ENCODE results near the gene FHIT. TPM values are rescaled to one million over a fixed set of nuclear protein-coding genes. Genes with fewer than 3 reads are reported as not detected.

Gene FHIT
- polyA plus RNA-seq, 1 of the 3 experiments (the other 2 are of a cell fraction), result 0.41 TPM

GRCh38 chr3:61118830-61119229, 132.4 kb downstream of the FHIT start (continued):
- TF ChIP-seq, protein P1, sequence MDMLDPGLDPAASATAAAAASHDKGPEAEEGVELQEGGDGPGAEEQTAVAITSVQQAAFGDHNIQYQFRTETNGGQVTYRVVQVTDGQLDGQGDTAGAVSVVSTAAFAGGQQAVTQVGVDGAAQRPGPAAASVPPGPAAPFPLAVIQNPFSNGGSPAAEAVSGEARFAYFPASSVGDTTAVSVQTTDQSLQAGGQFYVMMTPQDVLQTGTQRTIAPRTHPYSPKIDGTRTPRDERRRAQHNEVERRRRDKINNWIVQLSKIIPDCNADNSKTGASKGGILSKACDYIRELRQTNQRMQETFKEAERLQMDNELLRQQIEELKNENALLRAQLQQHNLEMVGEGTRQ (IDR thresholded peaks at IDR 0.05; ENCODE audit: borderline replicate concordance, low read depth, low read length), result no peak
- TF ChIP-seq TEAD4 (IDR thresholded peaks at IDR 0.05; ENCODE audit: borderline replicate concordance, insufficient read depth), result no peak
- TF ChIP-seq FOSL2 (IDR thresholded peaks at IDR 0.05; ENCODE audit: borderline replicate concordance, low read depth), result no peak
- TF ChIP-seq MAX (IDR thresholded peaks at IDR 0.05; ENCODE audit: low read depth), result no peak

DNA sequence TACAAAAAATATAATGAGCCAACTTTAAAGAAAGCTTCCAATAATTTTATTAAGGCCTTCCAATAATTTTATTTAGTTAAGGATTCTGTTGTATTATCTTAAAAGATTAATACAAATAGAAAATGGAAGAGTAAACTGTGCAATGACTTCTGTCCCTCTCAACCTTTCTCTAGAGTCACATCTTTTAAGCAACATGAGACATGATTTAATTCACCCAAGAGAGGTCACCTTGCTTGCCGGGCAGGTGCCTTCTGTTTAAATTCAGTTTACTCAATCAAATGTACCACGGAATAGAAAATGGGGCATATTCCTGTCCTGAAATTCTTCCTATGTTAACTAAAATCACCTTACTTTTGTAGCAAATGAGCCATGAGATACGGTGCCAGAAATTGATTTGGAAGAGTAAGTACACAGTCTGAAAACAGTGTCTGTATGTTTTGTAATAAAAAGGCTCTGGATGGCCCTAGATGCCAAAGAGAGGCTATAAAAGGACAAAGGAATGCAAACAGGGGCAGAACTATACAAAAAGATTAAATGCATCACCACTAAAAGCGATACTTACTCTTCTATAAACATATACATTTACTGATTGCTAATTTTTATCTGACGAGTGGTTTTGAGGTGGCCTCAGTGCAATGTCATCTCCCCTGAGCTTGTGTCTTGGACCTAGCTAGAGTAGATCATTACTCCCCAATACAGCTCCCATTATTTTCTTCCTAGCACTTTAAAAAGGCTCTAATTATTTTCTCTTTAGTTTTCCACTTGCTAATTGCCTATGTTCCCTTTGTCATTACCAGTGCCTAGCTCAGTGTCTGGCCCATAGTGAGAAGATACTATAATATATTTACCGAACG, 134.0 kb downstream of the FHIT start:
- Histone ChIP-seq H3K9me3 (no peaks in the 10 kb centered on the region), H3K9me2 (no peaks in the 10 kb centered on the region), H3F3A (replicated peaks; ENCODE audit: insufficient read depth) (no peaks in the 10 kb centered on the region), H3K4me3 (ENCODE audit: low read depth in 2 of 2, low read length in 1 of 2) (no peak overlapping the region), H3K27ac (ENCODE audit: low read depth in 2 of 2, low read length in 1 of 2) (no peak overlapping the region), H3K9ac (no peak overlapping the region), H3K79me2 (ENCODE audit: insufficient read depth) (no peaks in the 10 kb centered on the region), H3K27me3 (ENCODE audit: insufficient read depth) (no peaks in the 10 kb centered on the region), H3K4me2 (no peak overlapping the region), H4K20me1 (ENCODE audit: insufficient read depth) (no peaks in the 10 kb centered on the region), H3K4me1 (ENCODE audit: control insufficient read depth in 1 of 2, insufficient read depth in 2 of 2, low read depth in 1 of 2, low read length in 1 of 2) (peaks cover 0 to 2% of the 10 kb centered on the region in 2 experiments; a peak in 1 of 4 replicates), H2AFZ (ENCODE audit: low read depth) (no peak overlapping the region), H3K36me3 (replicated peaks in 1 of 2; ENCODE audit: control insufficient read depth in 1 of 2, insufficient read depth in 2 of 2, low read length in 1 of 2) (no peaks in the 10 kb centered on the region)
- TF ChIP-seq TCF12 (IDR thresholded peaks at IDR 0.05), result no peak
- no peak for TF ChIP-seq GATA2 (CRISPR knock-in tag; IDR thresholded peaks at IDR 0.05)
- TF ChIP-seq, protein P2, sequence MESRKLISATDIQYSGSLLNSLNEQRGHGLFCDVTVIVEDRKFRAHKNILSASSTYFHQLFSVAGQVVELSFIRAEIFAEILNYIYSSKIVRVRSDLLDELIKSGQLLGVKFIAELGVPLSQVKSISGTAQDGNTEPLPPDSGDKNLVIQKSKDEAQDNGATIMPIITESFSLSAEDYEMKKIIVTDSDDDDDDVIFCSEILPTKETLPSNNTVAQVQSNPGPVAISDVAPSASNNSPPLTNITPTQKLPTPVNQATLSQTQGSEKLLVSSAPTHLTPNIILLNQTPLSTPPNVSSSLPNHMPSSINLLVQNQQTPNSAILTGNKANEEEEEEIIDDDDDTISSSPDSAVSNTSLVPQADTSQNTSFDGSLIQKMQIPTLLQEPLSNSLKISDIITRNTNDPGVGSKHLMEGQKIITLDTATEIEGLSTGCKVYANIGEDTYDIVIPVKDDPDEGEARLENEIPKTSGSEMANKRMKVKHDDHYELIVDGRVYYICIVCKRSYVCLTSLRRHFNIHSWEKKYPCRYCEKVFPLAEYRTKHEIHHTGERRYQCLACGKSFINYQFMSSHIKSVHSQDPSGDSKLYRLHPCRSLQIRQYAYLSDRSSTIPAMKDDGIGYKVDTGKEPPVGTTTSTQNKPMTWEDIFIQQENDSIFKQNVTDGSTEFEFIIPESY (IDR thresholded peaks at IDR 0.05; ENCODE audit: borderline replicate concordance, low read depth), result no peak
- TF ChIP-seq POLR2AphosphoS5 (IDR thresholded peaks at IDR 0.05; ENCODE audit: low read depth, low read length), result no peak
- no peak for TF ChIP-seq CTCF (IDR thresholded peaks at IDR 0.05)
- no peak for TF ChIP-seq RXRA (IDR thresholded peaks at IDR 0.05; ENCODE audit: borderline replicate concordance, low read depth)
- TF ChIP-seq NFIC (IDR thresholded peaks at IDR 0.05; ENCODE audit: borderline replicate concordance), result no peak
- TF ChIP-seq GABPA (IDR thresholded peaks at IDR 0.05; ENCODE audit: low read depth), result no peak
- TF ChIP-seq JUND (IDR thresholded peaks at IDR 0.05), result no peak
- no peak for TF ChIP-seq TAF1 (IDR thresholded peaks at IDR 0.05; ENCODE audit: borderline replicate concordance, low read depth, low read length)
- TF ChIP-seq SIN3A (IDR thresholded peaks at IDR 0.05; ENCODE audit: borderline replicate concordance, low read depth, low read length), result no peak
- TF ChIP-seq SMC3 (IDR thresholded peaks at IDR 0.05; ENCODE audit: low read depth, low read length), result no peak
- no peak for TF ChIP-seq FOXM1 (IDR thresholded peaks at IDR 0.05; ENCODE audit: low read depth)
- TF ChIP-seq FOSL2 (IDR thresholded peaks at IDR 0.05; ENCODE audit: borderline replicate concordance, low read depth), result no peak
- TF ChIP-seq TEAD4 (IDR thresholded peaks at IDR 0.05; ENCODE audit: borderline replicate concordance, insufficient read depth), result no peak
- TF ChIP-seq MAX (IDR thresholded peaks at IDR 0.05; ENCODE audit: low read depth), result no peak
- TF ChIP-seq MEF2A (IDR thresholded peaks at IDR 0.05; ENCODE audit: borderline replicate concordance, low read depth), result no peak
- TF ChIP-seq, protein P3, sequence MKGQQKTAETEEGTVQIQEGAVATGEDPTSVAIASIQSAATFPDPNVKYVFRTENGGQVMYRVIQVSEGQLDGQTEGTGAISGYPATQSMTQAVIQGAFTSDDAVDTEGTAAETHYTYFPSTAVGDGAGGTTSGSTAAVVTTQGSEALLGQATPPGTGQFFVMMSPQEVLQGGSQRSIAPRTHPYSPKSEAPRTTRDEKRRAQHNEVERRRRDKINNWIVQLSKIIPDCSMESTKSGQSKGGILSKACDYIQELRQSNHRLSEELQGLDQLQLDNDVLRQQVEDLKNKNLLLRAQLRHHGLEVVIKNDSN (IDR thresholded peaks at IDR 0.05; ENCODE audit: borderline replicate concordance, low read depth), result no peak
- no peak for TF ChIP-seq ELF1 (IDR thresholded peaks at IDR 0.05)
- no peak for TF ChIP-seq REST (IDR thresholded peaks at IDR 0.05; ENCODE audit: low read depth, low read length)
- 65% methylated on average over 7 of the region's 7 CpGs for WGBS (ENCODE audit: low lambda C conversion rate)
- no peak for DNase-seq
- ChIA-PET CTCF (no interaction called here), POLR2A (interaction anchor here (0.5 kb wide), 1 partner anchor 16 kb away, joined by 3 read pairs; no protein-coding TSS in a partner anchor)
